ENCODE data around the gene EIF4A2. TPM values are rescaled to one million over a fixed set of nuclear protein-coding genes. Genes with fewer than 3 reads are reported as not detected.
"Not testable (repeated sequence)": the region's sequence is repeated elsewhere in the genome, so short reads cannot be mapped to it uniquely, and the experiment has no call there.

Gene EIF4A2
- total RNA-seq, 3 donors from 2014 or later = 218 to 536 (median 316) TPM

- Histone ChIP-seq H3K4me3 (no peak overlapping the region), H3K36me3 (ENCODE audit: low read depth) (peaks cover 8% of the 10 kb centered on the region), H3K9me3 (no peaks in the 10 kb centered on the region), H3K4me1 (ENCODE audit: low read depth) (peaks cover 24% of the 10 kb centered on the region)
- ATAC-seq (peak; percentile 58), DNase-seq (no peak)
- intact Hi-C loops (cut with DNase I, micrococcal nuclease) = no loop called here
- TF ChIP-seq CTCF (IDR thresholded peaks at IDR 0.05) = no peak
Measured at GRCh38 chr3:186790261-186790981, 7.0 kb downstream of the EIF4A2 start.

GRCh38 chr3:186798239-186798874 is 15.0 kb downstream of the EIF4A2 start:
- ATAC-seq (no peak), DNase-seq (no peak)
- no peak overlapping the region for H3K4me3 ChIP-seq
- intact Hi-C loops (cut with DNase I, micrococcal nuclease) = no loop called here
- no peaks in the 10 kb centered on the region for H3K9me3 ChIP-seq
- H3K36me3 ChIP-seq (ENCODE audit: low read depth) = no peaks in the 10 kb centered on the region
- H3K4me1 ChIP-seq (ENCODE audit: low read depth) = no peaks in the 10 kb centered on the region
- TF ChIP-seq CTCF (IDR thresholded peaks at IDR 0.05) = no peak

GRCh38 chr3:186800285-186800684 is 16.9 kb downstream of the EIF4A2 start:
- Histone ChIP-seq H3K4me1 (ENCODE audit: low read depth) (peaks cover 3% of the 10 kb centered on the region), H3K4me3 (no peak overlapping the region), H3K9me3 (no peaks in the 10 kb centered on the region), H3K36me3 (ENCODE audit: low read depth) (no peaks in the 10 kb centered on the region)
- no peak for DNase-seq
- TF ChIP-seq CTCF (IDR thresholded peaks at IDR 0.05) = no peak
- intact Hi-C loops (cut with DNase I, micrococcal nuclease) = no loop called here
- no peak for ATAC-seq

GRCh38 chr3:186802701-186803100 is 19.3 kb downstream of the EIF4A2 start:
- Histone ChIP-seq H3K9me3 (no peaks in the 10 kb centered on the region), H3K36me3 (ENCODE audit: low read depth) (no peaks in the 10 kb centered on the region), H3K4me3 (no peak overlapping the region), H3K4me1 (ENCODE audit: low read depth) (peaks cover 18% of the 10 kb centered on the region)
- TF ChIP-seq CTCF (IDR thresholded peaks at IDR 0.05) = no peak
- no peak for DNase-seq
- ATAC-seq = no peak
- intact Hi-C loops (cut with DNase I, micrococcal nuclease) = no loop called here

- intact Hi-C loops (cut with DNase I, micrococcal nuclease); H3K36me3 ChIP-seq (ENCODE audit: low read depth); H3K4me3 ChIP-seq; ATAC-seq; H3K9me3 ChIP-seq; DNase-seq: not testable (repeated sequence)
- H3K4me1 ChIP-seq (ENCODE audit: low read depth) = peaks cover 18% of the 10 kb centered on the region
Measured at GRCh38 chr3:186803447-186803846, 20.1 kb downstream of the EIF4A2 start.
